GM18511 (cell line): ENCODE measurements around the gene NDUFS6.
"Not testable (repeated sequence)": the region's sequence is repeated elsewhere in the genome, so short reads cannot be mapped to it uniquely, and the experiment has no call there.

Experiments
- ATAC-seq: cut with Tn5 transposase; IDR thresholded peaks from one replicate; pipeline ENCODE4 v1.9.1; 2021; ENCODE audit warnings: mild to moderate bottlenecking, moderate library complexity; ENCODE audit not compliant: unreplicated experiment

NDUFS6 gene

GRCh38 chr5:1814183-1815020, 13.2 kb downstream of the NDUFS6 start:
- ATAC-seq, result no peak

DNA sequence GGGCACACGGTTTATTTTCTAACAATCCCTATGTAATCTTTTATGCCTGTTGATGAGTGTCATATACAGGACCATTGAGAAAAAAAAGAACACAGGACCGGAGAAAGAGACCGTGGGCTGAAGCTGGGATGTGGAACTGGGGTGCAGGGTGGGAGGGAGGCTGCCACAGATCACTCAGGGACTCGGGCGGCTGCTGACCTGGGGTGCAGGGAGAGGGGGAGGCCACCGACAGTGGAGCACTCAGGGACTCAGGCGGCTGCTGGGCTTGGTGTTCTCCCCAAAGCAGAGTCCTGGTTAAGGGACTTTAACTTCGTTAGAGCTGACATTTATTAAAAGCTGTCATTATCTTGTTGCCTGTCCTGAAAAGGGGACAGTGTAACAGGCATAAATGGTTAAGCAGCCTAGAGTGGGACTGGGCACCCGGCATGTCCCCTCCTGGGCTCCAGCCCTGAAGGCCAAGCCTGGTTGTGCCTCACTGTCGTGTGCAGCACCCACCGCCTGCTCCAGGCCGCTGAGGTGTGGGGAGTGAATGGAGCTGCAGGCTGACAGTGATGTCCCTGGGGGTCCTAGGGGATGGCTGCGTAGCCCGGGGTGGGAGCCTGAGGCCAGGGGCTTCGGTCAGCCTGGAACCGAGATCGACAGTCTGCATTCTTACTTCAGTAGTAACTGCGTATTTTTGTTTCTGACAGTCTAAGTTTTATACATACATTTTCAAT, 14.0 kb downstream of the NDUFS6 start:
- ATAC-seq, result no peak

GRCh38 chr5:1815881-1816292, 14.7 kb downstream of the NDUFS6 start:
- no peak for ATAC-seq

GRCh38 chr5:1816495-1817089, 15.4 kb downstream of the NDUFS6 start:
- not testable (repeated sequence) for ATAC-seq

DNA sequence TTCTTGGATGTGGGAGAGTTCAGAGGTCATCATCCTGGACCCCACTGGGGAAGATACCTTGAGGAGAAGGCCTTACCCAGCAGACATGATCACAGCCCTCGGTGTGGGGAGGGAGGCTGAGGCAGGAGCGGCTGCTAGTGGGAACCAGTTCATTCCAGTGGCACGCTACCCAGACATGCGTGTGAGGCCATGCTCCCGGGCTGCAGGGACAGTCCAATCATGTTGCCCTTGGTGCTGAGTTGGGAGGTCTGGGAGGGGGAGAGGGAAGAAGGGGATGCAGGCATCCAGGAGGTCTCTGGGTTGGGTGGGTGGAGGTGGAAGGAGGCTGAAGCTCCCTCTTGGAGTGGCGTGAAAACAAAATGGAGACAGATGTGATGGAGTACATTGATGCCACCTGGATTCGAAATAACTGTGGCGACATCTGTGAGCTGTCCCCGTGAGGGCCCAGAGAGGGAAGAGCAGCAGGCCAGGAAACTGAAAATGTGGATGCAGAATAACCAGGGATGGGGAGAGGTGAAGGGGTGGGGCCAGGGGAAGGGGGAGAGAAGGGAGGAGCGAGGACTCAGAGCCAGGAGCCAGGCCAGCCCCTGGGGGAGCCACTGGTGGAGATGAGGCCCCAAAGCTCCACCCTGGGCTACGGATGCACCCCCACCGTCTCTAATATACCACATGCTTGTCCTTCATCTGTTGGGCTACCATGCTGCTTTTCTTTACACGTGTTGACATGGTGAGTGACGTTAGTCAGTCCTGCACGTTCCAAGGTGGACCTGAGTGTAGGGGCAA, 16.2 kb downstream of the NDUFS6 start:
- ATAC-seq, result no peak

DNA sequence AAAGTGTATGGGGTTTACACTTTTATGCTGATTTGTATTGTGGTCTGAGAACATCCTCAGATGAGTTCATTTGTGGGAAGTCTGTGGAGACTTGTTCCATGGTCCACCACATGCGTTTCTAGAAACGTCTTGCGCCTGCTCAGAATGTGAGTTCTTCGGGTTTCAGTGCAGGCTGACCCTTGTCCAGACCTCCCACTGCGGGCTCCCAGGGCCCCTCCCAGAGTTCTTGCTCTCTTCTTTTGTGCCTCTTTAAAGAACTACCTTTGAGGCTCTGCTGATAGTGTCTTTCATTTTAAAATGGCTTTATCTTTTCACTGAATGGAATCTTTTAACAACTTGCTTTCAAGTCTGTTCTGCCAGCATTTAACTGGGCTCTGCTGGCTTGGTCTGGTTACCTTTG, 17.6 kb downstream of the NDUFS6 start:
- ATAC-seq, result no peak

GRCh38 chr5:1819458-1819857, 18.3 kb downstream of the NDUFS6 start:
- ATAC-seq, result no peak

DNA sequence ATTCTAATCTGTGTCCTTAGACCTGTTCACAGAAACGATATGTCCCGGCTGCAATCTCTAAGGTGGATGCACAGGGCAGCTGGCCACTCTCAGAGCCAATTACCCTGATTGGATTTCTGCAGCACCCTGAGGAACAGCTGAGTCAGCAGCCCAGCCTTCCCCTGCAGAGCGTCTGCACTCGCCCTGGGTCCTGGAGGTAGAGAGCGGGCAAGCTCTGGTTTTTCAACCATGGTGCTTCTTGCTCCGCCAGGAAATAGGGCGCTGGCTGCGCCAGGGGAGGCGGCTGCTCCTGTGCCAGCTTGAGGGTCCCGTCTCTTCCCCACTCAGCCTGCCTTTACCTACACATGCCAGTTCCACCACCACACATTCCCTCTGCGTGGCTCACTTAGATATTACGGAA, 19.2 kb downstream of the NDUFS6 start:
- no peak for ATAC-seq

- no peak for ATAC-seq
Observed at GRCh38 chr5:1820926-1821325, 19.7 kb downstream of the NDUFS6 start.

- no peak for ATAC-seq
Observed at GRCh38 chr5:1821862-1822261, 20.7 kb downstream of the NDUFS6 start.

DNA sequence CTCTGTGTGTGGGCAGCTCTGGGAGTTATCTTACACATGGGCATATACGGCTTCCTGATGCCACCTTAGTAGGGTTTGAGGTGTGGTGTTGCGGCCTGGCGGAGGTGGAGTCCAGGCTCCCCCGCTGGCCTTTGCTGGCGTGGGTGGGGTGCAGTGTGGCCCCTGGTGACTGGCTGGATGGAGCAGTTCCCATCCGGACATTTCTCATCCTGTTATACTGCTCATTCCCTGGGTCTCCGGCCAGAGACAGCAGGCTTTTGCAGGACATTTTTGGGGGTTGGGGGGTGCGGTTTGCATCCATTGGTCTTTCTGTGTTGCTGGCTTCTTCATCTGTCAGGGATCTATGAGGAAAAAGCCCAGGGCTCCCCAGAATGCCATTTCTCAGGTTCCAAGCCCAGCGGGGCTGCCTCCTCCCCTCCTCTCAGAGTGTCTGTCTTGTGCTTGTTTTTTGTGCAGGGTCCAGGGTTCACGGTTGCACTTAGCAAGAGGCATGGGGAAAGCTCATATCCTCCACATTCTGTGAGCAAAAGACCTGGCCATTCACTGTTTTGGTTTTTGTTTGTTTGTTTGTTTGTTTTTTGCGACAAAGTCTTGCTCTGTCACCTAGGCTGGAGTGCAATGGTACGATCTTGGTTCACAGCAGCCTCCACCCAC, 22.3 kb downstream of the NDUFS6 start:
- no peak for ATAC-seq

DNA sequence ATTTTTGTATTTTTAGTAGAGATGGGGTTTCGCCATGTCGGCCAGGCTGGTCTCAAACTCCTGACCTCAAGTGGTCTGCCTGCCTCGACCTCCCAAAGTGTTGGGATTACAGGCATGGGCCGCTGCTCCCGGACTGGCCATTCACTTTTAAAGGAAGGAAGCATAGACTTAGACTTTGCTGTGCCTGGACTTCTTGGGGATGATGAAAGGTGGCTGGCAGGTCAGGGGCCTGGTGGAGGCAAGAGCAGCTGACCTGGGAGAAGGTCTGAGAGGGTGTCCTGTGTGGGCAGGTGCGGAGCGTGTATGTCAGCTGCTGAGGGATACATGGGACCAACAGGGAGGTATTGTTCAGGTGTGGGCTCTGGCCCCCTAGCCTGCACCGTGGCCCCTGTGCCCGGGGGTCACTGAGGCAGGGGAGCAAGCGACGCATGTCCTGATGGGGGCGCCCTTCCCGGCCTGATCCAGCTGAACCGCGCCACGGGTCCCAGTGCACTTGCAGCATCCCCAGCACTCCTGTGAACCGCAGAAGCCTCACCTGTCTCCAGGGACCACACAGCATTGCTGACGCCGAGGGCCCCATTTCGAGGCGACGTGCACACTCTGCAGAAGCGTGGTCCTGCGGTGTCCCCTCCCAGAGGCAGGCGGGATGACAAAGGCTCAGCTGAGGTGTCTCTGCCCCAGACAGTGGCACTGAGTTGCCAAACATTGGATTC, 23.1 kb downstream of the NDUFS6 start:
- no peak for ATAC-seq

GRCh38 chr5:1824903-1825841, 24.0 kb downstream of the NDUFS6 start:
- no peak for ATAC-seq

DNA sequence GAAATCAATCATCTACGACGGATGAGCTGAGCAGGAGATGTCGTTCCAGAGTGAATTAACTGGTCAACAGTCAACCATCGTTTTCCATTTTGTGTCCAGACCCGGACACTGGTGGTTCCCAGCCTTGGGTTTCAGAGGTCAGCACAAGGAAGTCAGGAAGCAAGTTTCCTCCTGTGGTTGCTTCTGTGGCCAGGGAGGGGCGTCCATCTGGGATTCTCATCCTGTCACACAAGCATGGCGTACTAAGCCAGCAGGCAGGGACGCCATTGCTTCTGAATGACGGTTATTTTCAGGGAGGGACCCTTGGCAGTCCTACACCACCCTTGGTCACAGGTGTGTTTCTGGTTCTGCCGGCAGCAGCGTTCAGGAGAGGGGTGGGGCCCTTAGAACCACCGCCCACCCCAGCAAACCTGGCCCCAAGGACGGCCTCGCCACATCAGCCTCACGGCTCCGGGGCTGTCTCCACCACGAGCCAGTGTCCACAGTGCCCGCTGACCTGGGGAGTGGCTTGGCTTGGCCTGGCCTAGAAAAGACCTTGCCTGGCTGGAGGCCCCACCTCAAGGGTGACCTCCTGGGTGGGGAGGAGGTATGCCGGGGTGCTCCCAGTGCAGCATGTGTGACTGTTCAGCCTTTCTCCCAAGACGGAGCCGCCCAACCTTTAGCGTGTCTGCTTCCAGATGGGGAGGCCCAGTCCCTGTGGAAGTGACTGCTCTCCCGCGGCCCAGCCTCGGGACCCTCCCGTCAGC, 25.2 kb downstream of the NDUFS6 start:
- no peak for ATAC-seq

DNA sequence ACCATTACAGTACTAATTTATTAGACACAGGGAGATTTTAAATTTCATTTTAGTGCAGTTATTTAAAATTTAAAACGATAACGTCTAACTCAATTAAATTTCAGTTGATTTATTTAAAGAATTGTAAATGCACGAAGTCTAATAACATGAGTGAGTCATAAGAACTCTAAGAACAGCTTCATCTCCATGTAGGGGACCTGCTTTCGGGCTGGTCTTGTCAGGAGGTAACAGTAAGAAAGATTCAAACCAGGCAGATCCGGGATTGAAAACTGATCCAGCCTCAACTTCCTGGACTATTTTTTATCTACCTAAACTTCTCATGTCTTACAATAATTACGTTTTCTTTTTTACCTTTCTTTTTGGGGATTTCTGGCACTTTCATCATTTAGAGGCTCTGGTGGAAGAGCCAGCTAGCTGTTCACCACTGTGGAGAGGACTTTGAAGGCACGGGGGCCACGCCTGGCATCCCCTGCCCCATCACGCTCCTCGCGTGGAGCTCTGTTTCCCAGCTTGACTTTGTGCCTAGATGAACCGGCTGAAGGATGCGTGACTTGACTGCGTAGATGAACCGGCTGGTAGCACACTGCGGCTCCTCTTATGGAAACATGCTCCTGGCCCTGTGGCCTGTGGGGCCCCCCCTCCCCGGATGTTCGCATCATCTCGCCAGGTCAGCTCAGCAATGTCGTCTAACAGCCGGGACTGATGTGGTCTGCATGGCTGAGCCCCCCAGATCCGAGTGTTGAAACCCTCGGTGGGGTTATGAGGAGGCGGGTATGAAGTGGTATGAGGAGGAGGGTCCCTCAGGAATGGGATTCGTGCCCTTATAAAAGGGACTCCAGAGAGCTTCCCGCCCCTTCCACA, 26.0 kb downstream of the NDUFS6 start:
- ATAC-seq, result peak; percentile 9

DNA sequence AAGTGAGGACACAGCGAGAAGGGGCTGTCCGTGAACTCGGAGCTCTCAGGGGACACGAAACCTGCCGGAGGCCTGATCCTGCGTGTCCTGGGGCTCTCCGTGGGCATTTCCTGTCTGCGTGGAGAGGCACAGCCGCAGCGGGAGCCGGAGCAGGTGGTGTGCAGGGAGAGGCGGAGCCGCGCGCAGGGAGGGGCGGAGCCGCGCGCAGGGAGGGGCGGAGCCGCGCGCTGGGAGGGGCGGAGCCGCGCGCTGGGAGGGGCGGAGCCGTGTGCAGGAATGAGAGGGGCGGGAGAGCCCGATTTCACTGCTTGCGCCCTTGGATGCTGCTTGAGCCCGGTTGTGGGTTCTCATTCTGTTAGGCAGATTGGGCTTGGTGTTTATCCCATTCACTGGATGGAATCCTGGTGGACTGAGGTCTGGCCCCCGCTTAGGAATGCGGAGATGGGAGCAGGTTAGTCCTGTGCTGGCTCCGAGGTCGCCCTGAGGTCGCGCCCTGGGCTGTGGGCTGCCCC, 26.7 kb downstream of the NDUFS6 start:
- ATAC-seq, result peak; percentile 77
